ENCODE data around the gene NEK7.

DNA sequence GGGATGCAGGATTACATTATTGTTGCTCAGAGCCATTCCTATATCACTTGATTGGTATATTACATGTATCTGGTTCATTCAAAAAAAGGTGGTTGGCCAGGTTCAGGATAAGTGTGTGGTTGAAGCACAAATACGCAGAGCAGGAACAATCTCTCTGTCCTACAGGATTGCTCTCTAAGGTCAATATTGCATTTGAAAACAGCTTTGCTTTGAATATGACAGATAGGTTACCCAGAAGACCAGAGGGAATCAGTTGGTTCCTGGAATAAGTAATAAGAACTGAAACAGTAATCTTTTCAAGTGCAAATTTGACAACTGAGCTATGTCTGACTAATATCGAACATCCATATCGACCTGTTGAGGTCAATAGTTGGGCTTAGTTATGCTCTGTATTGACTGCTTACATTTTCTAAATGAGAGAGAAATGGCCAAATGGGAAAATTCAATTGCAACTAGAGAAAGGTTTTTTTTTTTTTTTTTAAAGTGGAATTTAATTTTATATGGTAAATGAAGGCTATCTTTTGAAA lies 206.9 kb downstream of the NEK7 start:
- no peak for TF ChIP-seq POLR2A (IDR thresholded peaks at IDR 0.05)
- TF ChIP-seq, protein P1, sequence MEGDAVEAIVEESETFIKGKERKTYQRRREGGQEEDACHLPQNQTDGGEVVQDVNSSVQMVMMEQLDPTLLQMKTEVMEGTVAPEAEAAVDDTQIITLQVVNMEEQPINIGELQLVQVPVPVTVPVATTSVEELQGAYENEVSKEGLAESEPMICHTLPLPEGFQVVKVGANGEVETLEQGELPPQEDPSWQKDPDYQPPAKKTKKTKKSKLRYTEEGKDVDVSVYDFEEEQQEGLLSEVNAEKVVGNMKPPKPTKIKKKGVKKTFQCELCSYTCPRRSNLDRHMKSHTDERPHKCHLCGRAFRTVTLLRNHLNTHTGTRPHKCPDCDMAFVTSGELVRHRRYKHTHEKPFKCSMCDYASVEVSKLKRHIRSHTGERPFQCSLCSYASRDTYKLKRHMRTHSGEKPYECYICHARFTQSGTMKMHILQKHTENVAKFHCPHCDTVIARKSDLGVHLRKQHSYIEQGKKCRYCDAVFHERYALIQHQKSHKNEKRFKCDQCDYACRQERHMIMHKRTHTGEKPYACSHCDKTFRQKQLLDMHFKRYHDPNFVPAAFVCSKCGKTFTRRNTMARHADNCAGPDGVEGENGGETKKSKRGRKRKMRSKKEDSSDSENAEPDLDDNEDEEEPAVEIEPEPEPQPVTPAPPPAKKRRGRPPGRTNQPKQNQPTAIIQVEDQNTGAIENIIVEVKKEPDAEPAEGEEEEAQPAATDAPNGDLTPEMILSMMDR (IDR thresholded peaks at IDR 0.05) = no peak

Measured in lower leg skin (tissue), 3 donors.